Neuron (in vitro differentiated cells): ENCODE data around the gene LRRC70.

ENCODE experiments used
- H2AFZ ChIP-seq: one replicate; pipeline ENCODE4 v1.6.1; 2013; ENCODE audit warnings: low read depth, mild to moderate bottlenecking, inconsistent platforms, low read length, moderate library complexity
- H3K27me3 ChIP-seq: one replicate; pipeline ENCODE4 v1.6.1; 2013; ENCODE audit warnings: low read length; ENCODE audit not compliant: insufficient read depth
- H3K36me3 ChIP-seq: one replicate; pipeline ENCODE4 v1.6.1; 2013; ENCODE audit warnings: low read length; ENCODE audit not compliant: insufficient read depth
- H3K4me1 ChIP-seq: one replicate; pipeline ENCODE4 v1.6.1; 2013; ENCODE audit warnings: low read length; ENCODE audit not compliant: insufficient read depth
- H3K4me3 ChIP-seq: 2 replicates; pipeline ENCODE4 v1.5.1; 2013; ENCODE audit warnings: mild to moderate bottlenecking, low read length, moderate library complexity
- H3K9me3 ChIP-seq: one replicate; pipeline ENCODE4 v1.6.1; 2013; ENCODE audit warnings: low read length

LRRC70 gene

GRCh38 chr5:62578540-62578939, at the start of gene LRRC70:
Gene LRRC70 (plus strand): TSS chr5:62578819. CDS start chr5:62579439, 620 bp downstream.
- Histone ChIP-seq H3K27me3 (no peaks in the 10 kb centered on the region), H3K36me3 (peaks cover 6% of the 10 kb centered on the region), H3K9me3 (no peaks in the 10 kb centered on the region), H3K4me3 (no peak within 1 kb of the TSS), H2AFZ (no peak within 1 kb of the TSS), H3K4me1 (peaks cover 4% of the 10 kb centered on the region)

GRCh38 chr5:62533597-62533996, 45.0 kb upstream of the LRRC70 start:
- H3K36me3 ChIP-seq, result peaks cover 15% of the 10 kb centered on the region
- no peaks in the 10 kb centered on the region for H3K4me1 ChIP-seq
- no peak overlapping the region for H3K4me3 ChIP-seq
- H3K9me3 ChIP-seq, result no peaks in the 10 kb centered on the region
- H3K27me3 ChIP-seq, result no peaks in the 10 kb centered on the region
- H2AFZ ChIP-seq, result no peak overlapping the region

- Histone ChIP-seq H3K36me3 (peaks cover 21% of the 10 kb centered on the region), H2AFZ (no peak overlapping the region), H3K4me3 (no peak overlapping the region), H3K9me3 (no peaks in the 10 kb centered on the region), H3K27me3 (no peaks in the 10 kb centered on the region), H3K4me1 (no peaks in the 10 kb centered on the region)
Measured at GRCh38 chr5:62534461-62535236, 44.0 kb upstream of the LRRC70 start.

- H3K4me1 ChIP-seq, result no peaks in the 10 kb centered on the region
- H2AFZ ChIP-seq, result no peak overlapping the region
- H3K36me3 ChIP-seq, result peaks cover 21% of the 10 kb centered on the region
- no peaks in the 10 kb centered on the region for H3K9me3 ChIP-seq
- no peaks in the 10 kb centered on the region for H3K27me3 ChIP-seq
- H3K4me3 ChIP-seq, result no peak overlapping the region
Measured at GRCh38 chr5:62536232-62536631, 42.4 kb upstream of the LRRC70 start.

- Histone ChIP-seq H3K4me3 (no peak overlapping the region), H3K4me1 (no peaks in the 10 kb centered on the region), H2AFZ (no peak overlapping the region), H3K36me3 (peaks cover 21% of the 10 kb centered on the region), H3K9me3 (no peaks in the 10 kb centered on the region), H3K27me3 (no peaks in the 10 kb centered on the region)
Measured at GRCh38 chr5:62536783-62537182, 41.8 kb upstream of the LRRC70 start.

- Histone ChIP-seq H3K4me1 (no peaks in the 10 kb centered on the region), H3K4me3 (no peak overlapping the region), H2AFZ (no peak overlapping the region), H3K36me3 (peaks cover 16% of the 10 kb centered on the region), H3K9me3 (no peaks in the 10 kb centered on the region), H3K27me3 (no peaks in the 10 kb centered on the region)
Measured at GRCh38 chr5:62538017-62538942, 40.3 kb upstream of the LRRC70 start.

- peaks cover 12% of the 10 kb centered on the region for H3K36me3 ChIP-seq
- H2AFZ ChIP-seq, result no peak overlapping the region
- H3K4me1 ChIP-seq, result no peaks in the 10 kb centered on the region
- H3K27me3 ChIP-seq, result no peaks in the 10 kb centered on the region
- H3K9me3 ChIP-seq, result no peaks in the 10 kb centered on the region
- H3K4me3 ChIP-seq, result no peak overlapping the region
Measured at GRCh38 chr5:62542720-62543119, 35.9 kb upstream of the LRRC70 start.

GRCh38 chr5:62547945-62548630, 30.5 kb upstream of the LRRC70 start:
- peaks cover 4% of the 10 kb centered on the region for H3K36me3 ChIP-seq
- H3K9me3 ChIP-seq, result no peaks in the 10 kb centered on the region
- no peaks in the 10 kb centered on the region for H3K4me1 ChIP-seq
- H3K27me3 ChIP-seq, result no peaks in the 10 kb centered on the region
- H2AFZ ChIP-seq, result no peak overlapping the region
- no peak overlapping the region for H3K4me3 ChIP-seq

- Histone ChIP-seq H3K9me3 (no peaks in the 10 kb centered on the region), H2AFZ (no peak overlapping the region), H3K36me3 (peaks cover 4% of the 10 kb centered on the region), H3K27me3 (no peaks in the 10 kb centered on the region), H3K4me3 (no peak overlapping the region), H3K4me1 (no peaks in the 10 kb centered on the region)
Measured at GRCh38 chr5:62550103-62550502, 28.5 kb upstream of the LRRC70 start.

GRCh38 chr5:62555930-62556329, 22.7 kb upstream of the LRRC70 start:
- Histone ChIP-seq H3K27me3 (no peaks in the 10 kb centered on the region), H2AFZ (no peak overlapping the region), H3K4me1 (no peaks in the 10 kb centered on the region), H3K36me3 (peaks cover 9% of the 10 kb centered on the region), H3K9me3 (no peaks in the 10 kb centered on the region), H3K4me3 (no peak overlapping the region)

GRCh38 chr5:62558941-62559340, 19.7 kb upstream of the LRRC70 start:
- Histone ChIP-seq H3K4me3 (no peak overlapping the region), H2AFZ (no peak overlapping the region), H3K27me3 (no peaks in the 10 kb centered on the region), H3K4me1 (no peaks in the 10 kb centered on the region), H3K9me3 (no peaks in the 10 kb centered on the region), H3K36me3 (peaks cover 12% of the 10 kb centered on the region)

GRCh38 chr5:62560786-62561185, 17.8 kb upstream of the LRRC70 start:
- H3K27me3 ChIP-seq, result no peaks in the 10 kb centered on the region
- H3K4me3 ChIP-seq, result no peak overlapping the region
- no peak overlapping the region for H2AFZ ChIP-seq
- peaks cover 4% of the 10 kb centered on the region for H3K9me3 ChIP-seq
- H3K36me3 ChIP-seq, result peaks cover 16% of the 10 kb centered on the region
- H3K4me1 ChIP-seq, result no peaks in the 10 kb centered on the region

- no peaks in the 10 kb centered on the region for H3K4me1 ChIP-seq
- H2AFZ ChIP-seq, result no peak overlapping the region
- H3K4me3 ChIP-seq, result no peak overlapping the region
- H3K9me3 ChIP-seq, result peaks cover 4% of the 10 kb centered on the region
- H3K27me3 ChIP-seq, result no peaks in the 10 kb centered on the region
- peaks cover 16% of the 10 kb centered on the region for H3K36me3 ChIP-seq
Measured at GRCh38 chr5:62561896-62562295, 16.7 kb upstream of the LRRC70 start.
